GM12874 (cell line): Measurements from ENCODE around the gene GNA14.

ENCODE experiments used
- TF ChIP-seq, protein P1 (sequence below): IDR thresholded peaks from 2 replicates; pipeline ENCODE4 v1.5.1; 2011; ENCODE audit warnings: low read depth, mild to moderate bottlenecking, control low read depth, low read length, moderate library complexity; ENCODE audit not compliant: insufficient read depth

Gene GNA14

DNA sequence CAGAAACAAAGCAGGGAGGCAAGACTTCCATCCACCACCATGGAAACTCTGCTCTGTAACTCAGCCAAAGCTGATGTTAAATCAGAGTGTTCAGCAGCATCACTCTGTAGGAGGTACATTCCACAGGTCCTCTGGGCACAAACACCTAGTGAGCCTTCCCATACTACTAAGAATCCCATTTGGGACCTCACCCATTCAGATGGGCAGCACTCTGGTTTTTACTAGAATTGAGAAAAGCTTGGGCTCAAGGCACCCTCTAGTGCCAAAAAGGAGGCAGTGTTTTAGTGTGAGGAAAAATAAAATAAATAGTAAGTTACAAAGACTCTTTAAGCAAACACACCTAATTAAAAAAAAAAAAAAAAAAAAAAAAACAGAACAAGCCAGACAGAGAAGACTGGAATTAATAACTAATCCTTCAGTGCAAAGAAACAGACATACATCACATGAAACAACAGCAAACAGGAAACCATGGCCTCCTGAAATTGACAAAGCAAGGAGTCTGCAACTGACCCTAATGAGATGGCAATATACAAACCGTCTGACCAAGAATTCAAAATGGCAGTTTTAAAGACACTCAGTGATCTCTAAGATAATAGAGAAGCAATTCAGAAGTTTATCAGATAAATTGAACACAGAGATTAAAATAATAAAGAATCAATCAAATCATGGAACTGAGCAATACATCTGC is 159.5 kb downstream of the GNA14 start:
- TF ChIP-seq, protein P1, sequence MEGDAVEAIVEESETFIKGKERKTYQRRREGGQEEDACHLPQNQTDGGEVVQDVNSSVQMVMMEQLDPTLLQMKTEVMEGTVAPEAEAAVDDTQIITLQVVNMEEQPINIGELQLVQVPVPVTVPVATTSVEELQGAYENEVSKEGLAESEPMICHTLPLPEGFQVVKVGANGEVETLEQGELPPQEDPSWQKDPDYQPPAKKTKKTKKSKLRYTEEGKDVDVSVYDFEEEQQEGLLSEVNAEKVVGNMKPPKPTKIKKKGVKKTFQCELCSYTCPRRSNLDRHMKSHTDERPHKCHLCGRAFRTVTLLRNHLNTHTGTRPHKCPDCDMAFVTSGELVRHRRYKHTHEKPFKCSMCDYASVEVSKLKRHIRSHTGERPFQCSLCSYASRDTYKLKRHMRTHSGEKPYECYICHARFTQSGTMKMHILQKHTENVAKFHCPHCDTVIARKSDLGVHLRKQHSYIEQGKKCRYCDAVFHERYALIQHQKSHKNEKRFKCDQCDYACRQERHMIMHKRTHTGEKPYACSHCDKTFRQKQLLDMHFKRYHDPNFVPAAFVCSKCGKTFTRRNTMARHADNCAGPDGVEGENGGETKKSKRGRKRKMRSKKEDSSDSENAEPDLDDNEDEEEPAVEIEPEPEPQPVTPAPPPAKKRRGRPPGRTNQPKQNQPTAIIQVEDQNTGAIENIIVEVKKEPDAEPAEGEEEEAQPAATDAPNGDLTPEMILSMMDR = 0 out of 2 replicates have a peak, but pooled peaks have one; percentile 26

DNA sequence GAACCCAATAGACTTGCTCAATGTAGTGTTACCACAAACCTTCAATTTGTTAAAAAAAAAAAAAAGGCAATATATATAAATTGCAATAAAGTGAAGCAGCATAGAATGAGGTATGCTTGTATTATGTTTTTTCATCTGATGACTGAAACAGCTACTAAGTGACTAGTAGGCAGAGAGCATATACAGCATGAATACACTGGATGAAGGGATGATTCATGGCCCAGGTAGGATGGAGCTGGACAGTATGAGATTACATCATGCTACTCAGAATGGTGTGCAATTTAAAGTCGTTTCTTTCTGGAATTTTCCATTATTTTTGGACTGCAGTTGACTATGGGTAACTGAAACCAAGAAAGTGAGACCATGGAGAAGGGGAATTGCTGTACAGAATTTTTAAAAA is 161.2 kb downstream of the GNA14 start:
- TF ChIP-seq, protein P1 = no peak

DNA sequence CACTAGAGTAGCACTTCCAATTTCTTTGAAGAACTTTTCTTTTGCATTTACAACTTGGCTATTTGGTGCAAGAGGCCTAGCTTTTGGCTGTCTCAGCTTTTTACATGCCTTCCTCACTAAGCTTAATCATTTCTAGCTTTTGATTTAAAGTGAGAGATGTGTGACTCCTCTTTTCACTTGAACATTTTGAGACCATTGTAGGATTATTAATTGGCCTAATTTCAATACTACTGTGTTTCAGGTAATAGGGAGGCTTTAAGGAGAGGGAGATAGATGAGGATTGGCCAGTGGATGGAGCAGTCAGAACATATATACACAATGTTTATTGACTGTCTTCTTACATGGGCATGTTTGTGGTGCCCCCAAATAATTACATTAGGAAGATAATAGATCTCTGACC is 161.7 kb downstream of the GNA14 start:
- TF ChIP-seq, protein P1 = no peak

DNA sequence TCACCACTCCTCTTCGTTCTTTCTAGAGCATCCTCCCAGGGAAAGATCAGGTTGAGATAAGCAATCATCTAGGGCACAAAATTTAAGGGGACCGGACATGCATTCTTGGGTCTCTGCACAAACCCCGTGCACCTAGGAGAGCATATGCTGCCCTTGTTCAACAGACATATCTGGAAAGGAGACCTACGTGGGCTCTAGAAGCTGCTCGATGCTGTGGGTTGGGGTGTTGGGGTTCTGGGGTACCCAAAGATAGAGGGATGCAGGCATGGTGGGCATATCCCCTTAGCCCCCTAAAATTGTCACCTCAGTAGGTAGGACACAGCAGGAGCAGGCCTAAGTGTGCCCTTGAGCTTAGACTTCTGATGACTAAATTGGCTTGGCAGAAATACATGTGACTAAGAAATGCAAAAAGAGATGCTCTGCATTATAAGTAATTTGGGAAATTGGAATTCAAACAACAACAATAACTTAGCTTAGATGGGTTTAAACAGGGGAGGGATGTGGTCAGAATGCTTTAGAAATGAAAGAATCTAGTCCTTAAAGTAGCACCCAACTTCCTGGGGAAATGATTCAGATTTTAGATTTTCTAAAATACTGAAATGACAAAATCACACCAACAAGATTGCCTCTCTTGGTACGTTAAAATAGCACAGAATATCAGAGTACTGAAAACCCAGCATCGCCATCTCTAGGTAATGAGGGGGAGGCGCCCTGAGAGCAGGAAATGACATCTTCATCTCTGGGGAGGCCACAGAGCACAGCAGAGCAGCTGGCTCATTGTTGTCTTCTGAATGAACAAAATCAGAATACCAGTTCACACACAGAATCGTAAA is 172.3 kb downstream of the GNA14 start:
- TF ChIP-seq, protein P1 = no peak

DNA sequence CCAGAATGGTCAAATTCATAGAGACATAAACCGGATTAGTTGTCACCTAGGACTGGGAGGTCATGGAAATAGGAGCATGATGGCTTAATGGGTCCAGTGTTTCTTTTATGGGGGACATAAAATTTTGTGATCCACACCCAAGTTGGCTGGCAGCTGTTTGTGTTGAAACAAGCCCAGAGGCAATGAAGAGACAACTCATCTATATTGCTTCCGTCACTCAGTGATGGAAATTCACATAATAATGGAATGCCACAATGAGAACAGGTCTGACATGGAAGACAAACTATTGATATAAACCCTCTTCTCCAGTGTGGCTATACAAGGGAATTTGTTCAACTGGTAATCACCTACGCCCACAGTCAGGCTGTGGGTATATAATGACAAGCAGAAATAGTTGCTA is 173.2 kb downstream of the GNA14 start:
- TF ChIP-seq, protein P1 = no peak

GRCh38 chr9:77472646-77473045 is 175.5 kb downstream of the GNA14 start:
- TF ChIP-seq, protein P1 = no peak

- TF ChIP-seq, protein P1 = no peak
Measured at GRCh38 chr9:77471572-77471971, 176.6 kb downstream of the GNA14 start.
